AG08396 (cell line): ENCODE results near the gene MOGAT1.
A peak's percentile ranks its signal among the peaks of the same experiment; 100 is the strongest.

ENCODE experiments used
- DNase-seq: peaks from one replicate; pipeline ENCODE4 v3.0.0; 2012; ENCODE audit warnings: low spot score, mixed read lengths

The MOGAT1 gene

GRCh38 chr2:222671259-222672067 is at the start of gene MOGAT1:
MOGAT1 (plus strand) TSS chr2:222671658; CDS start chr2:222671786, 128 bp downstream.
- peak; percentile 60 for DNase-seq

- DNase-seq = no peak
Observed at GRCh38 chr2:222621893-222622292, 49.6 kb upstream of the MOGAT1 start.

- no peak for DNase-seq
Observed at GRCh38 chr2:222622910-222623309, 48.5 kb upstream of the MOGAT1 start.

- no peak for DNase-seq
Observed at GRCh38 chr2:222623756-222624309, 47.6 kb upstream of the MOGAT1 start.

DNA sequence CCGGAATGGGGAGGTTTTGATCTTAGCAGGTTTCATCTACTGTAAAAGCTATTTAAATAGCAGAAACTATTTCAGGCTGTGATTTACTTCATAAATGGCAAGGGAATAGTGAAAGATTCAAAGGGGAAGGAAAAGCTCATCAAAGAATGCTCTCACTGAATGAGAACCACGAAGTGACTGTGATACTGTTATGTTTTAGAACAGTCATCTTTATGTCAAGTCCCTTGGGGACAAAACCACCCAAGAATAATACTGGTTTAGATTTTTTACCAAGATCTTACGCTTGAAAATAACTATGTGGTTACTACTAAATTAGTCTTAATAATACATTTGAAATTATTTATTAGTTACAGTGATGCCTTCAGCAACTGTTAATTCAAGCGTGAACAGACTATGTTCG is 43.7 kb upstream of the MOGAT1 start:
- no peak for DNase-seq

GRCh38 chr2:222635295-222635694 is 36.2 kb upstream of the MOGAT1 start:
- DNase-seq = no peak

DNA sequence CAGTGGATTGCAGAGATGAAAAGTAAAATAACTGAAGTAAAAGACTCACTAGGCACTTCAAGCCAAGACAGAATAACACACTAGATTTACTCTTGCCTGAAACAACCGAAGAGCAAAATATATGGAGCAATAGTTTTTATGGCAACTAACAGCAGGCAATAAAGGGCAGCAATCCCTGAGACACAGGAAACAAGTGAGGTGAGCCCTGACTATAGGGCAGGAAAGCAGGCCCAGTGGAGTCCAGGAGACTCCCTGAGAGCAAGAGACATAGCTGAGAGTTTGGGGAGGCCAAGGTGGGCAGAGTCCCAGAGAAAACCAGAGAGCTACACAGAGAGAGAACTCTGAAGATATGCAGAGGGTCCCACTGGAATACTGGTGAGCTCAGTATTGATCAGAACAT is 34.4 kb upstream of the MOGAT1 start:
- no peak for DNase-seq

GRCh38 chr2:222641336-222641735 is 30.1 kb upstream of the MOGAT1 start:
- no peak for DNase-seq

GRCh38 chr2:222643134-222643533 is 28.3 kb upstream of the MOGAT1 start:
- DNase-seq = no peak

DNA sequence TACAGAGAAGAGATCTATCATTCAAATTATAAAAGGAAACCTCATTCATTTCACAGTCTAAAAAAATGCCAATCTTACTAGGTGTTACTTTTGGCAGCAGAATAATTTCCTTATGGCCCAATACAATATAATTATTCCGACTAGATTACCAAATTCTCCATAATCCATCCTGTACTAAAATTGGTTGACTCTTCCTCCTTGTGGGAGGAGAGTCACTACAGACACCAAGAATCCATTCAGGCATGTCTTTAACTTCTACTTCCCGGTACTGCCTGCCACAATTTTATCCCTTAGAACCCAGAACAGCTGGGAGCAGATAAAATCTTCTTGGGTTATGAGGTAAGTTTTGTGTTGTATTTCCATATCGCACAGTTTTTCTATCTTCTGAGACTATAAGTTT is 25.4 kb upstream of the MOGAT1 start:
- DNase-seq = no peak

DNA sequence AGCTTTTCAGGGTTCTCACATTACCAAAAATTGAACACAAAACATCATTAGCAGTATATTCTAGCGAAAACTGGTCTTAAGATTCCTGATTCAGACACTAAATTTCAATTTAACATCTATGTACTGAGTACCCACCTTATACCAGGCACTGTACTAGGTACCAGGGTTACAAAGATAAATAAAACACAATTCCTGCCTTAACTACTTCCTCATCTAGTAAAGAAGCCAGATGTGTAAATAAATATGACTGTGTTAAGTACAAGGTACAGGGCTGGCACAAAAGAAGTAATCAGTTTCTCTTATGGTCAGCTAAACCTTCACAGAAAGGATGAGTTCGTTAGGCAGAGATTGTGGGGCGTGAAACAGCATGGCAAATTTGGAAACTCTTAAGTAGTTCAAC is 21.7 kb upstream of the MOGAT1 start:
- no peak for DNase-seq

GRCh38 chr2:222651718-222652418 is 19.6 kb upstream of the MOGAT1 start:
- DNase-seq = no peak

GRCh38 chr2:222652491-222653255 is 18.8 kb upstream of the MOGAT1 start:
- no peak for DNase-seq

GRCh38 chr2:222653280-222653679 is 18.2 kb upstream of the MOGAT1 start:
- no peak for DNase-seq

GRCh38 chr2:222655787-222656525 is 15.5 kb upstream of the MOGAT1 start, which contains the start of gene FARSB:
FARSB (minus strand) TSS chr2:222656092; CDS start chr2:222656073, 19 bp downstream.
- peak; percentile 97 for DNase-seq

DNA sequence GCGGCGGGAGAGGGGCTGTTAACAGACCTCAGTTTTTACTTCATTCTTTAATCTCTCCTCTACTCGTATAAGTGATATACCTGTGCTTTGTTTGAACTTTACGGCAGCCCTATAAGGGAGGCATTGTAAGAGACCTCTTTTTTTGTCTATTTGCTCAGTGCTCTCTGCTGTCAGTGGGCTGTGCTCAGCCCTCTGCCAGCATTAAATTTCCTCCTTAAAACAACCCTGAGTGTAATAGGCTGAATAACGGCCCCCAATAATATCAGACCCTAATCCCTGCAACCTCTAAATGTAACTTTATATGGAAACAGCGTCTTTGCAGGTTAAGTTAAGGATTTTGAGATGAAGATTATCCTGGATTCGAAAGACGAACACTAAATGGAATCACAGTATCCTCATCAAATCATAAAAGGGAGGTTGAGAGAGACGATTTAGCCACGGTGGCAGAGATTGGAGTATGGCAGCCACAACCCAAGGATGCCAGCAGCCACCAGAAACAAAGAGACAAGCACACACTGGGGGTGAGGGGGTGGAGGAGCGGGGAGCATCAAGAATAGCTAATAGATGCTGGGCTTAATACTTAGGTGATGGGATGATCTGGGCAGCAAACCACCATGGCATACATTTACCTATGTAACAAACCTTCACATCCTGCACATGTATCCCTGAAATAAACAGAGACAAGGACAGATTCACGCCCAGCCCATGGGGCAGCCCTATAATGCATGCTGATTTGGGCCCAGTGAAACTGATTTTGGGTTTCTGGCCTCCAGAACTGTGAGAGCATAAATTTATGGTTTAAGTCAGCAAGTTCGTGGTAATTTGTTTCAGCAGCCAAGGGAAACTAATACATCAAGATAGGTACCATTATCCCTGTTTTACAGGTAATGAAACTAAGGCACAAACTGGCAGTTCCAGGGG is 14.7 kb upstream of the MOGAT1 start:
- no peak for DNase-seq

- DNase-seq = no peak
Observed at GRCh38 chr2:222663479-222663878, 8.0 kb upstream of the MOGAT1 start.

GRCh38 chr2:222668494-222669154 is 2.8 kb upstream of the MOGAT1 start:
- DNase-seq = no peak

- no peak for DNase-seq
Observed at GRCh38 chr2:222669353-222669752, 2.1 kb upstream of the MOGAT1 start.
